B cell (primary cell): Measurements from ENCODE around the gene ABHD3.

Source experiments
- CTCF ChIP-seq: fragments of 200-600 bp; IDR thresholded peaks from one replicate; pipeline ENCODE4 v1.8.0; 2022; ENCODE audit warnings: antibody characterized with exemption, mild to moderate bottlenecking
- EZH2 ChIP-seq: IDR thresholded peaks from 2 replicates; pipeline ENCODE4 v1.6.1; 2012; ENCODE audit warnings: borderline replicate concordance, low read depth, mild to moderate bottlenecking, moderate library complexity, low read length; ENCODE audit not compliant: insufficient read depth, poor library complexity, severe bottlenecking

- TF ChIP-seq CTCF = no peak
- TF ChIP-seq EZH2 = no peak
These were observed 14.8 kb downstream of the ABHD3 start for GRCh38 chr18:21689736-21690135.
